DND-41 (cell line): Measurements from ENCODE around the gene TMEFF1.

Experiments used
- ATAC-seq: fragments of 200-7000 bp; cut with Tn5 transposase; 3 replicates; pipeline ENCODE4 v1.9.1; 2021; ENCODE audit warnings: low read depth; ENCODE audit not compliant: insufficient read depth
- DNase-seq: peaks from one replicate; pipeline ENCODE4 v3.0.0-alpha.2; 2020
- H2AFZ ChIP-seq: 2 replicates; pipeline ENCODE4 v1.6.0; 2012; ENCODE audit warnings: low read depth, low read length
- H3K27ac ChIP-seq: 2 replicates; pipeline ENCODE4 v1.5.1; 2012; ENCODE audit warnings: low read length, inconsistent platforms
- H3K27me3 ChIP-seq: fragments of 200-600 bp; sonication (generic); 2 replicates; pipeline ENCODE4 v1.6.0; 2012; ENCODE audit warnings: low read length, mild to moderate bottlenecking, inconsistent platforms; ENCODE audit not compliant: insufficient read depth, poor library complexity
- H3K36me3 ChIP-seq: 2 replicates; pipeline ENCODE4 v1.5.1; 2012; ENCODE audit warnings: low read length, inconsistent platforms; ENCODE audit not compliant: insufficient read depth
- H3K4me1 ChIP-seq: 2 replicates; pipeline ENCODE4 v1.5.1; 2012; ENCODE audit warnings: mild to moderate bottlenecking, low read length; ENCODE audit not compliant: insufficient read depth
- H3K4me2 ChIP-seq: 2 replicates; pipeline ENCODE4 v1.6.0; 2012; ENCODE audit warnings: mild to moderate bottlenecking, moderate library complexity, low read length, inconsistent platforms; ENCODE audit not compliant: insufficient read depth
- H3K4me3 ChIP-seq, 2 experiments: fragments of 200-600 bp in 1 of 2; shearing (Covaris generic) in 1 of 2; 2 replicates each; pipeline ENCODE4 v1.5.1; 2012 to 2016; ENCODE audit warnings: inconsistent platforms in 2 of 2, low read length in 2 of 2, mild to moderate bottlenecking in 2 of 2, low read depth in 1 of 2, moderate library complexity in 1 of 2
- H3K79me2 ChIP-seq: 2 replicates; pipeline ENCODE4 v1.6.0; 2012; ENCODE audit warnings: low read length, inconsistent platforms; ENCODE audit not compliant: insufficient read depth
- H3K9ac ChIP-seq: 2 replicates; pipeline ENCODE4 v1.6.0; 2012; ENCODE audit warnings: low read depth, mild to moderate bottlenecking, inconsistent platforms, low read length, moderate library complexity
- H3K9me3 ChIP-seq: 2 replicates; pipeline ENCODE4 v1.5.1; 2012; ENCODE audit warnings: low read length, moderate library complexity, mild to moderate bottlenecking, inconsistent platforms; ENCODE audit not compliant: insufficient read depth, severe bottlenecking
- H4K20me1 ChIP-seq: 2 replicates; pipeline ENCODE4 v1.6.0; 2012; ENCODE audit warnings: low read length; ENCODE audit not compliant: insufficient read depth
- CTCF ChIP-seq: IDR thresholded peaks from 2 replicates; pipeline ENCODE4 v1.5.1; 2012; ENCODE audit warnings: borderline replicate concordance, low read length, moderate library complexity, mild to moderate bottlenecking; ENCODE audit not compliant: poor library complexity, severe bottlenecking; ENCODE audit errors: extremely low read depth
- EZH2 ChIP-seq: IDR thresholded peaks from 3 replicates; pipeline ENCODE4 v1.6.1; 2012; ENCODE audit warnings: borderline replicate concordance, low read depth, mild to moderate bottlenecking, moderate library complexity, low read length, inconsistent platforms; ENCODE audit not compliant: severe bottlenecking

Gene TMEFF1

GRCh38 chr9:100555471-100555870 is 82.5 kb downstream of the TMEFF1 start:
- H3K27ac ChIP-seq: no peak overlapping the region
- H3K79me2 ChIP-seq: no peaks in the 10 kb centered on the region
- no peak for DNase-seq
- no peak for ATAC-seq
- no peaks in the 10 kb centered on the region for H3K36me3 ChIP-seq
- no peaks in the 10 kb centered on the region for H4K20me1 ChIP-seq
- no peak overlapping the region for H3K4me3 ChIP-seq
- no peaks in the 10 kb centered on the region for H3K4me1 ChIP-seq
- TF ChIP-seq EZH2 (no peak), CTCF (no peak)
- H3K9ac ChIP-seq: no peak overlapping the region
- no peaks in the 10 kb centered on the region for H3K27me3 ChIP-seq
- no peaks in the 10 kb centered on the region for H3K9me3 ChIP-seq
- no peak overlapping the region for H2AFZ ChIP-seq
- no peak overlapping the region for H3K4me2 ChIP-seq

- Histone ChIP-seq H3K4me1 (no peaks in the 10 kb centered on the region), H3K4me3 (no peak overlapping the region), H2AFZ (no peak overlapping the region), H3K36me3 (no peaks in the 10 kb centered on the region), H3K4me2 (no peak overlapping the region), H4K20me1 (no peaks in the 10 kb centered on the region), H3K9me3 (no peaks in the 10 kb centered on the region), H3K9ac (no peak overlapping the region), H3K27me3 (no peaks in the 10 kb centered on the region), H3K27ac (no peak overlapping the region), H3K79me2 (no peaks in the 10 kb centered on the region)
- no peak for TF ChIP-seq CTCF
- TF ChIP-seq EZH2: no peak
- DNase-seq (no peak), ATAC-seq (no peak)
Measured at GRCh38 chr9:100557053-100557452, 84.1 kb downstream of the TMEFF1 start.

- H2AFZ ChIP-seq: no peak overlapping the region
- no peak overlapping the region for H3K4me3 ChIP-seq
- no peaks in the 10 kb centered on the region for H3K27me3 ChIP-seq
- H3K36me3 ChIP-seq: no peaks in the 10 kb centered on the region
- no peak for ATAC-seq
- no peak overlapping the region for H3K27ac ChIP-seq
- H3K9me3 ChIP-seq: no peaks in the 10 kb centered on the region
- no peaks in the 10 kb centered on the region for H3K4me1 ChIP-seq
- no peak overlapping the region for H3K4me2 ChIP-seq
- no peak for DNase-seq
- no peaks in the 10 kb centered on the region for H4K20me1 ChIP-seq
- H3K9ac ChIP-seq: no peak overlapping the region
- TF ChIP-seq CTCF (no peak), EZH2 (no peak)
- H3K79me2 ChIP-seq: no peaks in the 10 kb centered on the region
Measured at GRCh38 chr9:100561256-100561655, 88.3 kb downstream of the TMEFF1 start.

- no peak for TF ChIP-seq CTCF
- no peak for TF ChIP-seq EZH2
- no peak for ATAC-seq
- Histone ChIP-seq H2AFZ (no peak overlapping the region), H4K20me1 (no peaks in the 10 kb centered on the region), H3K27ac (no peak overlapping the region), H3K79me2 (no peaks in the 10 kb centered on the region), H3K9ac (no peak overlapping the region), H3K9me3 (no peaks in the 10 kb centered on the region), H3K4me3 (no peak overlapping the region), H3K4me2 (no peak overlapping the region), H3K36me3 (no peaks in the 10 kb centered on the region), H3K27me3 (no peaks in the 10 kb centered on the region), H3K4me1 (no peaks in the 10 kb centered on the region)
- no peak for DNase-seq
Measured at GRCh38 chr9:100567856-100568255, 94.9 kb downstream of the TMEFF1 start.
